Cerebellar cortex (tissue), 1 donor: Measurements from ENCODE around the gene CNPY1.
A peak's percentile ranks its signal among the peaks of the same experiment; 100 is the strongest.

ENCODE experiments used
- DNase-seq: peaks from one replicate; pipeline ENCODE4 v3.0.0-alpha.2; 2015; ENCODE audit warnings: low spot score

Gene CNPY1

GRCh38 chr7:155466814-155467733 is 79.3 kb downstream of the CNPY1 start:
- DNase-seq, result no peak

DNA sequence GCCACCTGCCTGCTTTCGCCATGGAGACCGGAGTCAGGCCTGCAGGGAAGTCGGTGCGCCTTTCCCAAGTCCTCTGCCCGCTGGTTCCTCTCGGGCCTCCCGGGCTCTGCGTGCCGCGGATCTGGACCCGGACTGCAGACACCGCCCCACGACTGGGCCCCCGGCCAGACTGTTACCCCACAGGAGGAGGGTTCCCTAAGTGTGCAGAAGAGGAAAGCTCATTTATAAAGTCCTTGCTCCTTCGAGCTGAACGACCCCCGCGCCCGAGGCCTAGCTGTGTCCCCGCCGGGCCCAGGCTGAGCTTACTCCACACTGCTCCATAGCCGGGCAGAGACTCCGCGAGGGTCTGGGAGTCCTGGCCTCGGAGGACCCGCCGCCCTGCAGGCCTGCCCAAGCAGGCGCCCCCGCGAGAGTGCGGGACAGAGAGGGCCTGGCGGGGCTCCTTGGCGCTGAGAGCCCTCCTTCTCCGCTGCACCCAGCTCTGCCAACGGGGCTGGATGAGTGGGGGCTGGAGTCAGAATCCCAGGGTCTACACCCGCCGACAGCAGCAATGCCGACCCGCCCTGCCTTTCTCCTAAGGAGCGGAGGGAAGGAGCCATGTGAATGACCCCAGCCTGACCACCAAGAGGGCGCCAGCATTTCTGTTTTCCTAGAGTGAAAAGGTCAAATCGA is 80.1 kb downstream of the CNPY1 start:
- DNase-seq, result no peak

DNA sequence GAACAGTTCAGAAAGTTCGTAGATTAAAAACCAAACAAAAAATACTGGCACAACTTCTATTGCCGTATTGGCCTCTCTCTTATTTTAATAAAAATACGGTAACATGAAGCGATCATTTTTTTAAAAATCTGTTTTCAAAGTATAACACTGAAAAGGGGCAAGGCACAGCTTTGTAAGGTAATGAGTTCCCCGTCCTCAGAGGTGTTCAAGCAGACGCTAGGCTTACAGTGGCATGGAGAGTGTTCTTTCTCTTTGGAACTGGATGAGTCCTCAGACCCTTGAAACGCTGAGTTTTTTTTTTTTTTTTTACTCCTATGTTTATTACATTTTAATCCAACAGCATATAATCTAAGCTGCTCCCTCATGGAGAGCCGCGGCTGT is 80.6 kb downstream of the CNPY1 start:
- no peak for DNase-seq

DNA sequence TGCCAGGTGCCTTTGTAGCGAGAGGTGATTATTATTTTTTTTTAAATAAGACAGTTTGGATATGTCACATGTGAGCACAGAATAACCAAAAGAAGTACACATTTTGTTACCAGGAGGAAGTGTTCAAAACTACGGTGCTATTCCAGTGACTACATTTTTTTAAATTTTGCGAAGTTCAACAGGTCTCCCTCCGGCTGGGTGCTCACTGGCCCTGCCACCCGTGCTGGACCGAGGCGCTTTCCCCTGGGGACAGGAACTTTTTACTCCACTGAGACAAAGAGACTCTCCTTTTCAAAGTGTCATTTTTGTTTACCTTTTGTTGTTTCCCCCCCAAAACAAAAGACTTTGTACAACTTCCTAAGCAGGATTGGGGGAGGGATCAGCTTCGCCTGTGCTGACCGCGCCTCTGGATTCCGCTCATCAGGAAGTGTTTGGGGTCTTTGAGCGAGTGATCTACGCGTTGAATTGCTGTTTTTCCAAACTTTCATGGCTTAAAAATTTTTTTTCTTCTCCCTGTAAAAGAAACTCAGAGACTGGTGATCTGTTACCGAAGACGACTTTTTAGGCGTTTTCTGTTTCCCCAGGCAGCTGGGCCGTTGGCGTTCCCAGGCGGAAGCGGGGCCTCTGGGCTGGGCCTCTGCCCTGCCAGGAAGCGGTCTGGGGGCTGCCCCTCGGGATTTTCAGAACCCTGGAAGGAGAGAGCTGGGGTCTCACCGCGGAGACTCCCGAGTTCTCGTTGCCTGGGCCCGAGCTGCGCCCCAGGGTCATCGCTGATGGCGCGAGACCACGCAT is 81.2 kb downstream of the CNPY1 start:
- DNase-seq, result no peak

DNA sequence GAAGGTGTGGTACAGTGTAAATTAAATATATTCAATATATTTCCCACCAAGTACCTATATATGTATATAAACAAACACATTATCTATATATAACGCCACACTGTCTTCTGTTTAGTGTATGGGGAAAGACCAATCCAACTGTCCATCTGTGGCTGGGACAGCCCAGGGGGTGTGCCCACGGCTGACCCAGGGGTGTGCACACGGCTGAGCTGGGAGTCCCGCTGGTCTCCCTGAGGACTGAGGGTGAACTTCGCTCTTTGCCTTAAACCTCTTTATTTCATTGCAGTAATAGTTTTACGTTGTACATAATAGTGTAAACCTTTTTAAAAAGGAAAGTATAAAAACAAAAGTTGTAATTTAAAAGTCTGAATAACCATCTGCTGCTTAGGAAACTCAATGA is 82.2 kb downstream of the CNPY1 start:
- peak; percentile 24 for DNase-seq

DNA sequence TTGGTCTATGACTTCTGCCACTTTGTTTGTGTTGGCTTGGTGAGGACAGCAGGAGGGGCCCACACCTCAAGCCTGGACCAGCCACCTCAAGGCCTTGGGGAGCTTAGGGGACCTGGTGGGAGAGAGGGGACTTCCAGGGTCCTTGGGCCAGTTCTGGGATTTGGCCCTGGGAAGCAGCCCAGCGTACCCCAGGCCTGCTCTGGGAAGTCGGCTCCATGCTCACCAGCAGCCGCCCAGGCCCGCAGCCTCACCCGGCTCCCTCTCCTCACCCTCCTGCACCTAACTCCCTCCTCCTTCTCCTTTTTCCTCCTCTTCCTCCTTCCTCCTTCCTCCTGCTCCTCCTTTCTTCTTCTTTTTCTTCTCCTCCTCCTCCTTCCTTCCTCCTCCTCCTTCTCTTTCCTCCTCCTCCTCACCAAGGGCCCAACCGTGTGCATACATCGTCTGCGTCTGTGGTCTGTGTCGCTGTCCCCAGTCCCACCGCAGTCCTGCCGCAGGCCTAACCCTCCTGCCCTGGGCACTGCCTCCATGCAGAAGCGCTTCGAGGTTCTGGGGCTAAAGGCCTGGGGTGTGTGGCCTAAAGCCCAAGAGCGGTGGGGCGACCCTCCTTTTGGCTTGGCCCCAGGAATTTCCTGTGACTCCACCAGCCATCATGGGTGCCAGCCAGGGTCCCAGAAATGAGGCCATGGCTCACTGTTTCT is 83.1 kb downstream of the CNPY1 start:
- DNase-seq, result peak; percentile 34

- peak; percentile 46 for DNase-seq
These were observed 84.1 kb downstream of the CNPY1 start for GRCh38 chr7:155462163-155462735.

- peak; percentile 22 for DNase-seq
These were observed 84.7 kb downstream of the CNPY1 start for GRCh38 chr7:155461631-155462030.

DNA sequence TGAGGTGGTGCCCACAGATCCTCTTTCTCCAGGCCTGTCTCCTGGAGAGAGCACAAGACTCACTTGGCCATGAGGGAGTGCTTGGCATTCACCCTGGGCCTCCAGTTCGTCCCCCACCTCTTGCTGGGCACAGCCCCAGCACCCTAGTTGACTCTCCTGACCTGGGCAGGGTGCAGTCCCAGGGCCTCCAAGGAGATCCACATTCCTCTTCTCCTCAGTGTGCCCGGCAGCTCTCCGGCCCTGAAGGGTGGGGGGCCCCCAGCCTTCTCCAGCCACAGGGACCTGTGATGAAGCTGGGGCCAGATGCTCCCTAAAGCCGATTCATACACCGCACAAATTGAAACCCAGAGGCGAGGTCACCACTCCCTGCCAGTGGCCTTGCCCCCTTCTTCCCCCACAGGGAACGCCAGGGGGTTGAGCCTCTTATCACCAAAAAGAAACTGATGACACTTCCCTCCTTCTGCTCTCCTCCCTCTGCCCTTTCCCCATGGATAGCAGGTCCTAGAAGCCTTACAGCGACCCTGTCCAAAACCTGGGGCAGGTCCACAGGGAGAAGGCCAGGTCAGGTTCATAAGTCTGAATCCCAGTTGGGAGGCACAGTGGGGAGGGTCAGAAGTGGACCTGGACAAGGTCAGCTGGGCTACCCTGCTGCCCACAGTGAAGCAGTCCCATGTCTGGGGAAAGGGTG is 85.3 kb downstream of the CNPY1 start:
- peak; percentile 25 for DNase-seq

DNA sequence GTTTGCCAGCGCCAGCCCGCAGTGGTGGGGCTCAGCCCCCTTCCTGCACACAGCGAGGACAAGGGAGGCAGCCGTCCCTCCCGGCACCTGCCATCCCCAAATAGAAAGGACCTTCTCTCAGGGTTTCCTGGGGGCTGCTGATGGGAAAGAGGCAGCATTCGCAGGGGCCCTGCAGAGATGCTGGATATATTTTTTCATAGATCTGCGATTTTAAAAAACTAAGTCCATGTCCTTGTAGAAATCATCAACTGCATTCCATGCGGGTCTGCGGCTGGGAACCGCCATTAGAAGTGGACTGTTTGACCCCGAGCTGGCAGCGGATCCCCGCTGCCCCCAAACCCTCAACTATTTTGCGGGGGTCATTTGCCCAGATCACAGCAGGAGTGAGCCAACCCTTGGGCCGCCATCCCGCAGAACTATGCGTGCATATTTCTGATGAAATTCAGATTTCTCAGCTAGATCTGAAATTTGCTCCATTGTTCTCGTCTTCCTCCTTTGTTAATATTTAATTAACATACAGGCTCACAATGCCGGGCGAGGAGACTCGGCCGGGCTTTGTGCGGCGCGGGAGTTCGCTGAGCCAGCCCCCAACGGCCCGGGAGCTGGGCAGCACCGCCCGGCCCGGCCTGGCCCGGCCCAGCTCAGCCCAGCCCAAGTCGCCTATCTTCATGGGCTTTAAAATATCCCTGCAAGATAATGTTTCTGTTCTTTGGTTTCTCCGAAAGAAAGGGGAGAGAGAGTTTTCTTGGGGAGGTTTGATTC is 86.5 kb downstream of the CNPY1 start:
- DNase-seq, result no peak

DNA sequence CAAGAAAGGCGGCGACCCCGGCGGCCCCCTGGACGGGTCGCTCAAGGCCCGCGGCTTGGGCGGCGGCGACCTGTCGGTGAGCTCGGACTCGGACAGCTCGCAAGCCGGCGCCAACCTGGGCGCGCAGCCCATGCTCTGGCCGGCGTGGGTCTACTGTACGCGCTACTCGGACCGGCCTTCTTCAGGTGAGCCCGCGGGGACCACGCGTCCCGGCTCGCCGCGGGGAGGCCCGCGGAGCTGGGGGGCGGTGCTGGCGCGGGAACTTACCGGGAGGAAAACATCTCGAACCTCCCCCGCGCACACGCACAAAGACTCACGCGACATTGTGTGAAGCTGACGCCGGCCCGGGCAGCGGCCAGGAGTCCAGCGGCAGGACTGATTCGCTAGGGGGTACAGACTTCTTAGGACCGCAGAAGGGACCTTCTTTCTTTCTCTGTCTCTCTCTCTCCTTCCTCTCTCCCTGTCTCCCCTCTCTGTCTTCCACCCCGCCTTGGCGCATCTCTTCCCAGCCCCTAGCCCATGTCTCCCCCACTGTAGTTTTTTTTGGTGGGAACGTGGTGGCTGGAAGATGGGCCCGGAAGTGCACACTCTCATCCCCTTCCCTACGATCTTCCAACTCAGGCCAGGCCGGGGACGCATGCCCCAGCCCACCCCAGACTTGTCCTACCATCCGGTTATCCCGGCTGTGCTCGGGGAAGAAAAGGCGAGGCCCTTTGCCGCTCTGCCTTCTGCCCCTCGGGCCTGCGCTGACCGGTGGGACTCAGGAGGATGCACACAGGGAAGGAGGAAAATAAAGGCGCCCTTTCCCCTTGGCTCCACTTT is 87.3 kb downstream of the CNPY1 start:
- no peak for DNase-seq

DNA sequence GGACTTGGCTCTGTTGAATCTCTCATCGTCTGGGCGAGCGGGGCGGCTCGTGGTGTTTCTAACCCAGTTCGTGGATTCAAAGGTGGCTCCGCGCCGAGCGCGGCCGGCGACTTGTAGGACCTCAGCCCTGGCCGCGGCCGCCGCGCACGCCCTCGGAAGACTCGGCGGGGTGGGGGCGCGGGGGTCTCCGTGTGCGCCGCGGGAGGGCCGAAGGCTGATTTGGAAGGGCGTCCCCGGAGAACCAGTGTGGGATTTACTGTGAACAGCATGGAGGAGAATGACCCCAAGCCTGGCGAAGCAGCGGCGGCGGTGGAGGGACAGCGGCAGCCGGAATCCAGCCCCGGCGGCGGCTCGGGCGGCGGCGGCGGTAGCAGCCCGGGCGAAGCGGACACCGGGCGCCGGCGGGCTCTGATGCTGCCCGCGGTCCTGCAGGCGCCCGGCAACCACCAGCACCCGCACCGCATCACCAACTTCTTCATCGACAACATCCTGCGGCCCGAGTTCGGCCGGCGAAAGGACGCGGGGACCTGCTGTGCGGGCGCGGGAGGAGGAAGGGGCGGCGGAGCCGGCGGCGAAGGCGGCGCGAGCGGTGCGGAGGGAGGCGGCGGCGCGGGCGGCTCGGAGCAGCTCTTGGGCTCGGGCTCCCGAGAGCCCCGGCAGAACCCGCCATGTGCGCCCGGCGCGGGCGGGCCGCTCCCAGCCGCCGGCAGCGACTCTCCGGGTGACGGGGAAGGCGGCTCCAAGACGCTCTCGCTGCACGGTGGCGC is 88.1 kb downstream of the CNPY1 start, which contains the start of gene EN2:
EN2 (plus strand) TSS at position 19 of the 767 bp plus-strand sequence; CDS start at position 268, 249 bp downstream.
- DNase-seq, result no peak

DNA sequence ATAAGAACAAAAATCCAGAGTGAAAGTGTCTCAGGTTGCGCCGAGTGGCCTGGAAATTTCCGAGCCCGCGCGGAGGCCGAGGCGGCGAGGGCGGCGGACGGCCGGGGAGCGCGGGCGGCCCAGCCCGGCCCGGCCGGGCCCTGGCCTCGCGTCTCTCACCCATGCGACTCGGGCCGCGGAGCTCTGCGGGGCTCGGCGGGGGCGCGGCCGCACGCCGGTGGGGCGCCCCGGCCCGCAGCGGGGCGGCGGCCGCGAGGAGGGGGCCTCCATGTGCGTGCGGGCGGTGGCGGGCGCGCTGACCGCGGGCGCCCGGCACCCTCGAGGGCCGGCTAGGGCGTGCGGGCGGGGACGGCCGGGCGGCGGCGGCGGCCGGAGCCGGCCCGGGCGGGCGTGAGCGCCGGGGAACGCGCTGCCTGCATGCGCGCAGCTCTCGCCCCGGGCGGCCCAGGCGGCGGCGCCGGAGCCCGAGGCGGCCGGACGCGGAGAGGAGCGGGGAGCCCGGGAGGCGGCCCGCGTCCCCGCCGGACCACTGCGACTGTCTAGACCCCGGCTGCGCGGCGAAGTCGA is 88.7 kb downstream of the CNPY1 start:
- DNase-seq, result no peak

DNA sequence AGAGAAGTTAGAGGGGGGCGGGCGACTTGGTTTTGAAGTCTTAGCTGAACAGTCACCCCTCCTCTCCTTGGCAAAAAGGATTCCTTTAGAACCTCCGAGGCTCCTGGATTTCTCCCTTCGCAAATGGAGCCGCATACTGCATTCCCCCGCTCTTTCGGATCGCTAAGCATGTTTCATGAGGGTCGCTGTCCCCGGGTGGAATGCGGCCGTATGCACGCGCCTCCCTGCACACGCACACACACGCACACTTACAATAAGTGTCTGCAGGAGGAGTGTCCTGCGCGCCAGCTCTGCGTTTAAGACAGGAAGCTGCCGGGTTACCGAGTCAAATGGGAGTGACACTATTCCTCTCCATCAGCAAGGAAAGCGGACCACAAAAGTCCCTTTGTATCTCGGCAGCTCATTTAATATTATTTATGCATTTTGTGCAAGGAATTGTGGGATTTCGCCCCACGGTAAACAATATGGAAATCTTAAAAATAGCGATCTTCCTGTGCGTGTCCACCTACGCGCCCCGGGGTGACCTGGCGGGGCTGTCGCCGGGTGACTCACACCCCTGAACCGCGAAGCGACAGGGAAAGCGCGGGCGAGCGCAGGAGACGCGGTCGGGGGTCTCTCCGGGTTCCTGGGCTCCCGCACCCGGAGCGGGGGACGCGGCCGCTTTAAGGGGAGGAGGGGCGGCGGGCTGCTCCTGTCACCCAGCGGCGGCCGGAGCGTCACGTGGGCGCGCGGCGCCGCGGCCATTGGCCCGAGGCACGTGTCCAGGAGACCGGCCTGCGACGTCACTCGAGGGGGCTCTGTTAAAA is 89.4 kb downstream of the CNPY1 start:
- DNase-seq, result peak; percentile 92

- peak; percentile 42 for DNase-seq
These were observed 90.3 kb downstream of the CNPY1 start for GRCh38 chr7:155455776-155456737.

DNA sequence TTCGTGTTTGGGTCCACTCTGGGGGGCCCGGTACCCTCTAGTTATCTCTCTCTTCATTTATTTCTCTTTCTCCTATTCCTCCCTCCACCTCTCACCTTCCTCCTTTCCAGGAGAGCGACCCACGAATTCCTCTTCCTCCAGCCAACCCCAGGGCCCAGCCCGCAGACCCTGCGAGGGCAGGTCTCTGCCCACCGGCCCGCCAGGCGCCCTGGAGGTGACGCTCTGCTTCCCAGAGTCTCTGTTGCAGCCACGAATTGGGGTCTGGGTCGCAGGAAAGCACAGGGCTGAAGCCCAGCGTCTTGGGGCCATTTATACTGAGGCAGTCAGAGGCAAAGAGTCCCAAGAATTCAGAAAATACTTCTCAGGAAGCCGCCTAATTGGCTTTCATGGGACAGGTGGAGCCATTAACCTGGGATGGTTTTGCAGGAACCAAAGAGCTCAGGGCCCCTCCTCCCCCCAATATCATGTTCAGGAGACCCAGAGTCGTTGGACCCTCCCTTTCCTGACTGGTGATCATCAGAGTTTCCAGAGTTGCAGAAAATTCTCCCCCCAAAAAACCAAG is 91.1 kb downstream of the CNPY1 start:
- DNase-seq, result no peak
